Measurements from ENCODE around the gene GARS1.

The GARS1 gene

GRCh38 chr7:30682212-30683083 lies 87.8 kb downstream of the GARS1 start, which contains the start of gene CRHR2:
TSS of gene CRHR2 (minus strand) at chr7:30682456. CDS start at chr7:30682280, 176 bp downstream.
- DNase-seq: no peak

DNA sequence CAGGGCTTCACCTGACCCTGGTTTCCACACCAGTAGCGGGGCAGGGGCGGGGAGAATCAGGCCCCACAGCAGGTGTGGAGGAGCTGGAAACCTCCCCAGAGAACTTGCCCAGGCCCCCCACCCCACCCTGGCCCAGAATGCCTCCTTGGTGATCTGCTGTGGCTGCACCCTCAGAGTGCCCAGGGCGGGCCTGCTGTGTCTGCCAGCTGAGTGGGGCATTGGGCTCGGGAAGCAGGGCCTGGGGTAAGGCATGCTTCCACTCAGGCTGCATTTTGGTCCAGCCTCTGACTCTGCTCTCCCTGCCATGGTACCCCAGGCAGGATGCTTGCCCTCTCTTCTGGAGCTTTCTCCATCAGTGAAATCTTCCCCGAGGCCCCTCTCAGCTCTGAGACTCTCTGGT lies 88.6 kb downstream of the GARS1 start:
- no peak for DNase-seq
